GM12878 (cell line): ENCODE data around the gene MPST.
A peak's percentile ranks its signal among the peaks of the same experiment; 100 is the strongest.

ENCODE experiments used
- CTCF ChIP-seq, 3 experiments: IDR thresholded peaks in 2 of 3; conservative IDR thresholded peaks in 1 of 3; 2 replicates each; pipeline ENCODE4 v1.5.1; 2011; ENCODE audit warnings: low read depth in 3 of 3, low read length in 3 of 3, mild to moderate bottlenecking in 3 of 3, control low read depth in 2 of 3, moderate library complexity in 2 of 3, inconsistent platforms in 1 of 3, mixed read lengths in 1 of 3; ENCODE audit not compliant: control insufficient read depth in 2 of 3, insufficient read depth in 1 of 3; ENCODE audit errors: extremely low read depth in 1 of 3
- EP300 ChIP-seq, 2 experiments: fragments of 150-350 bp in 1 of 2; IDR thresholded peaks; 2 replicates each; pipeline ENCODE4 v1.6.1; 2011 to 2012; ENCODE audit warnings: low read depth in 2 of 2, low read length in 2 of 2, borderline replicate concordance in 1 of 2, improper control_type of control experiment in 1 of 2, inconsistent platforms in 1 of 2; ENCODE audit not compliant: control insufficient read depth in 1 of 2
- GABPA ChIP-seq: IDR thresholded peaks from 2 replicates; pipeline ENCODE4 v1.6.1; 2014; ENCODE audit warnings: antibody characterized with exemption, low read depth, mild to moderate bottlenecking, inconsistent platforms
- HCFC1 ChIP-seq: fragments of 150-350 bp; IDR thresholded peaks from 2 replicates; pipeline ENCODE4 v1.6.1; 2014; ENCODE audit warnings: low read length
- HDAC6 ChIP-seq: fragments of 200-600 bp; sonication (generic); IDR thresholded peaks from one replicate; pipeline ENCODE4 v1.8.0; 2017; ENCODE audit warnings: antibody characterized with exemption; ENCODE audit not compliant: unreplicated experiment
- JUNB ChIP-seq: IDR thresholded peaks from 2 replicates; pipeline ENCODE4 v1.6.1; 2016; ENCODE audit warnings: antibody characterized with exemption, mild to moderate bottlenecking
- KDM1A ChIP-seq: fragments of 200-600 bp; sonication (generic); IDR thresholded peaks from 2 replicates; pipeline ENCODE4 v1.6.1; 2016; ENCODE audit warnings: borderline replicate concordance
- RAD21 ChIP-seq: IDR thresholded peaks from 2 replicates; pipeline ENCODE4 v1.6.1; 2011; ENCODE audit warnings: mild to moderate bottlenecking, low read depth, low read length, moderate library complexity; ENCODE audit not compliant: insufficient read depth
- SRF ChIP-seq, 2 experiments: IDR thresholded peaks; 2 replicates each; pipeline ENCODE4 v1.6.1; 2011; ENCODE audit warnings: low read depth in 2 of 2, low read length in 2 of 2, mild to moderate bottlenecking in 1 of 2, moderate library complexity in 1 of 2
- TARDBP ChIP-seq: IDR thresholded peaks from 2 replicates; pipeline ENCODE4 v1.6.1; 2016; ENCODE audit warnings: borderline replicate concordance
- ZNF592 ChIP-seq: fragments of 450-650 bp; IDR thresholded peaks from 2 replicates; pipeline ENCODE4 v1.6.1; 2017; ENCODE audit warnings: mild to moderate bottlenecking, moderate library complexity

- TF ChIP-seq KDM1A = no peak
- TF ChIP-seq HCFC1 = no peak
- no peak for TF ChIP-seq ZNF592
- TF ChIP-seq JUNB = no peak
- peak; percentile 84 to 99 (median 91) for TF ChIP-seq CTCF (IDR thresholded peaks at IDR 0.05 in 2 of 3, conservative IDR thresholded peaks at IDR 0.05 in 1 of 3; ENCODE audit: control insufficient read depth in 2 of 3, extremely low read depth in 1 of 3, insufficient read depth in 1 of 3, low read depth in 3 of 3, low read length in 3 of 3)
- TF ChIP-seq HDAC6 = no peak
- TF ChIP-seq TARDBP = no peak
- 0 out of 2 replicates have a peak, but pooled peaks have one; percentile 35 for TF ChIP-seq GABPA
- TF ChIP-seq EP300 (IDR thresholded peaks at IDR 0.05; ENCODE audit: borderline replicate concordance in 1 of 2, control insufficient read depth in 1 of 2, low read depth in 2 of 2, low read length in 2 of 2) = no peak
- TF ChIP-seq SRF (IDR thresholded peaks at IDR 0.05; ENCODE audit: low read depth in 2 of 2, low read length in 2 of 2) = 0 out of 4 replicates have a peak, but pooled peaks of 1 of the 2 experiments have one; percentile 17
- peak; percentile 90 for TF ChIP-seq RAD21
Measured at GRCh38 chr22:36977947-36978660, 41.4 kb upstream of the MPST start.
